ENCODE measurements around the gene H2AZ2.
"Not testable (repeated sequence)": the region's sequence is repeated elsewhere in the genome, so short reads cannot be mapped to it uniquely, and the experiment has no call there.

H2AZ2 gene

DNA sequence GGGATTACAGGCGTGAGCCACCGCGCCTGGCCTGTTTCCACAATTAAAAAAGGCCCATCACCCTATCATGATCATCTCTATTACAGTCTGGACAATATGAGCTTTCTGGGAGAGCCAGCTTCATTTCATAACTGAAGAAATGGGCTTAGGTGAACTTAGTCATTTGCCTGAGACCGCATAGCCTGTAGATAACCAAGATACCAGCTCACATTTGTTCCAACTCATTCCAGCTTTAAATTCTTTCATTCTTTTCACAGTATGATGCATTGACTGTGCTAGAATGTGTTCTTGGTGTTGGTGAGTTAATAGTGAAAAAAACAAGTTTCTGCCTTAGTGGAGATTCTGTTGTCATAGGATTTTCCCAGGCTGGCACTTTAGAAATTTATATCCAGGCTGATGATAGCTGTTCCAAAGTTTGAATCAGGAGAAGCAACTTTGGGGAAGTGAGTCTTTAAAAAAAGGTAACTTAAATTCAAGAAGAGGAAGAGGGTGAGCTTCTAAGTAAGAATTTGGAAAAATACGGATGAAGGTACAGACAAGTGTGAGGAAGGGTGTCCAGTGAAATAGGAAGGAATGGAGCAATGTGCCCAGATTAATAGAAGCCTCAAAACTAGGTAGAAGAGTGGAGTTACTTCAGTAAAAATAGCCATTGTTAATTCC, 2.1 kb upstream of the H2AZ2 start:
- in situ Hi-C loops (cut with HindIII; ENCODE audit: low sequenced_read_pairs) = no loop called here
- TF ChIP-seq, protein P1, sequence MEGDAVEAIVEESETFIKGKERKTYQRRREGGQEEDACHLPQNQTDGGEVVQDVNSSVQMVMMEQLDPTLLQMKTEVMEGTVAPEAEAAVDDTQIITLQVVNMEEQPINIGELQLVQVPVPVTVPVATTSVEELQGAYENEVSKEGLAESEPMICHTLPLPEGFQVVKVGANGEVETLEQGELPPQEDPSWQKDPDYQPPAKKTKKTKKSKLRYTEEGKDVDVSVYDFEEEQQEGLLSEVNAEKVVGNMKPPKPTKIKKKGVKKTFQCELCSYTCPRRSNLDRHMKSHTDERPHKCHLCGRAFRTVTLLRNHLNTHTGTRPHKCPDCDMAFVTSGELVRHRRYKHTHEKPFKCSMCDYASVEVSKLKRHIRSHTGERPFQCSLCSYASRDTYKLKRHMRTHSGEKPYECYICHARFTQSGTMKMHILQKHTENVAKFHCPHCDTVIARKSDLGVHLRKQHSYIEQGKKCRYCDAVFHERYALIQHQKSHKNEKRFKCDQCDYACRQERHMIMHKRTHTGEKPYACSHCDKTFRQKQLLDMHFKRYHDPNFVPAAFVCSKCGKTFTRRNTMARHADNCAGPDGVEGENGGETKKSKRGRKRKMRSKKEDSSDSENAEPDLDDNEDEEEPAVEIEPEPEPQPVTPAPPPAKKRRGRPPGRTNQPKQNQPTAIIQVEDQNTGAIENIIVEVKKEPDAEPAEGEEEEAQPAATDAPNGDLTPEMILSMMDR (IDR thresholded peaks at IDR 0.05; ENCODE audit: low read depth, low read length) = no peak
- no peak for DNase-seq (ENCODE audit: low read depth, low spot score)
- H3K4me3 ChIP-seq (ENCODE audit: low read depth, low read length) = no peak overlapping the region

DNA sequence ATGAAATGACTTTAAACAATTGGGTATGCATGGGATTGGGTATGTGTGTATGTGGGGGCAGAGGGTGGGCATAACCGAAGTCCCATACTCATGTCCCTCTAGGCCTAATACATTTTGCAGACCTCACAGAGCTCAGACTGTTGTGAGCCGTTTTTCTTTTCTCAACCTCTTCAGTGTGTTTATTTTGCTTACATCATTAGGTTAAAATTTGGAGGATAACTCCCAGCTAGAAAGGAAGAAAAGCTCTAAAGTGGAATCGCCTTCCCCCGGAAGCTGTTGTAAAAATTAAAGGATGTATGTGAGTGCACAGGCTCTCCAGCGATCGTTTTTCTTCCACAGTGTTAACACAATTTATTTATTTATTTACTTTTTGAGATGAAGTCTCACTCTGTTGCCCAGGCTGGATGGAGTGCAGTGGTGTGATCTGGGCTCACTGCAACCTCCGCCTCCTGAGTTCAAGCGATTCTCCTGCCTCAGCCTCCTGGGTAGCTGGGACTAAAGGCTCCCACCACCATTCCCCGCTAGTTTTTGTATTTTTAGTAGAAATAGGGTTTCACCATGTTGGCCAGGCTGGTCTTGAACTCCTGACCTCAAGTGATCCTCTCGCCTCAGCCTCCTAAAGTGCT, 1.5 kb upstream of the H2AZ2 start:
- no peak overlapping the region for H3K4me3 ChIP-seq (ENCODE audit: low read depth, low read length)
- in situ Hi-C loops (cut with HindIII; ENCODE audit: low sequenced_read_pairs) = no loop called here
- DNase-seq (ENCODE audit: low read depth, low spot score) = no peak
- TF ChIP-seq, protein P1 (IDR thresholded peaks at IDR 0.05; ENCODE audit: low read depth, low read length) = no peak

DNA sequence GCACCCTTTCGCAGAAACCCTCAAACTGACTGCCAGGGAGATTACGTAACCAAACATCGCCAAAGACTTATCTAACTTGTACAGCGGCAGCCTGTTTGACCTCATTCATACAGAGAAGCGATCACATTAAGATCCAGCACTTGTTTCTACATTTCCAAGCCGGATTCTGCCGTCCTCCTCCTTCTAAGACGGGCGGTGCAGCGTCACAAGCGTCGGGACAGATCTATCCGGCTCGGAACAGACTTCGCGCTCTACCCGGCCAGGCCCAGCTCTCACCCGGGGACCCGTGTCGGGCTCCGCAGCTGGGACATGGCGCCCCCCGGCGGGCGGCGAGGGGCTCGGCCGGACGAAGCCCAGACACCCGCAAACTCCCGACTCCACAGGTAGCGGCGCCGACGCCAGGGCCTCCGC, 373 bp downstream of the H2AZ2 start:
- in situ Hi-C loops (cut with HindIII; ENCODE audit: low sequenced_read_pairs) = no loop called here
- DNase-seq (ENCODE audit: low read depth, low spot score) = peak; percentile 87
- peak overlapping the region; percentile 70 for H3K4me3 ChIP-seq (ENCODE audit: low read depth, low read length)
- TF ChIP-seq, protein P1 (IDR thresholded peaks at IDR 0.05; ENCODE audit: low read depth, low read length) = peak; percentile 73

DNA sequence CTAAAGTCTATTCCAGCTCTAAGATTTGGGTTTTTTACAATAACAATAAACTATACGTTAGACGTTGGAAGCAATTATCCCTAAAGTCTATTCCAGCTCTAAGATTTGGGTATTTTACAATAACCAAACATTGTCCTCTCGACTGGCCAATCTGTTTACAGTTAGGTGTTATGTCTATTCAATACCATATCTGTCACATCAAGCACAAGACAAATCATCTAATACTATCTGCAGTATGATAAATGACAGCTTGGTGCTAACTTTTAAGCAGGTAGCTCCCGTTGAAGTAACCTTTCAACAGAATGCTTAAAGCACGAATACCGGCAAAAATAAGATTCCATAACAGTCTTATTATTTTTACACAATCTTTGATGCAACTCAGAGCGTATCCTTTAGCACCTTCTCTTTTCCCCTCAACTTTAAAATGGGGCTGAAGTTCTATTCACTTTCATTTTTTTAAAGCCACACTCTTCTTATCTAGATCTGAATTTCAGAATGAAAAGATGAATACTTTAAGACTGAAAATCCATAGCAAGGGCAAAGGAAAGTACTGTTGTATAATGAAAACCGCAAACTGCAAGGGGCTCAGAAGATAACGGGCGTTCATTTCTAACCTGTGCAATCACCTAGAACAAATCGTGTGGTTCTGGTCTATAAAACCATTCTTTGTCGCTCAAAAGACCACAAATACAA, 925 bp downstream of the H2AZ2 start:
- TF ChIP-seq, protein P1 (IDR thresholded peaks at IDR 0.05; ENCODE audit: low read depth, low read length) = no peak
- in situ Hi-C loops (cut with HindIII; ENCODE audit: low sequenced_read_pairs) = no loop called here
- DNase-seq (ENCODE audit: low read depth, low spot score) = no peak
- H3K4me3 ChIP-seq (ENCODE audit: low read depth, low read length) = peak overlapping the region; percentile 70

DNA sequence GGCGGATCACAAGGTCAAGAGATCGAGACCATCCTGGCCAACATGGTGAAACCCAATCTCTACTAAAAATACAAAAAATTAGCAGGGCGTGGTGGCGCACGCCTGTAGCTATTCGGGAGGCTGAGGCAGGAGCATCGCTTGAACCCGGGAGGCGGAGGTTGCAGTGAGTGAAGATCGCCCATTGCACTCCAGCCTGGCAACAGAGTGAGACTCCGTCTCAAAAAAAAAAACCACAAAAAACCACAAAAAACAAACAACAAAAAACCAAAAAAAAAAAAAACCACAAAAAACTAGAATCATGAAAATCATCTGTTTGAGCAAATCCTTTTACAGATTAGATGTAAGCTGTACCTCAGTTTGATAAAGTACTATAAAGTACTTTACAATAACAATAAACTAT, 1.5 kb downstream of the H2AZ2 start:
- in situ Hi-C loops (cut with HindIII; ENCODE audit: low sequenced_read_pairs) = not testable (repeated sequence)

DNA sequence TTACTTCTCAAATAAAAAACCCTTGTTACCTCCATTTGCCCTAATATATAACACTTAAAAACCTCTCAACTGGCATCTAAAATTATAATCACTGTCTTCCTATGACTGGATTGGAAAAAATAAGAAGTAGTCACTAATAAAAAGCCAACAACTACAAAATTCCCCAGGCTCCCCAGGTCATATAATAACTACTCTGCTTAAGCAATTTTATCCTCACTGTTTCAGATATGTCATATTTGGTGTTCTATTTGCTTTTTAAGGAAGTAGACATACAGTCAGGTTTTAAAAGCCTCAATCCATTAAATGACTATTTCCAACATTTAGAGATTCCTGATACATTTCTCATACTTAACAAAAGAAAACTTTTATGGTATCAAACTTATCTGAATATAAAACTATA, 2.4 kb downstream of the H2AZ2 start:
- in situ Hi-C loops (cut with HindIII; ENCODE audit: low sequenced_read_pairs) = no loop called here
- DNase-seq (ENCODE audit: low read depth, low spot score) = peak; percentile 12
- TF ChIP-seq, protein P1 (IDR thresholded peaks at IDR 0.05; ENCODE audit: low read depth, low read length) = no peak
- no peak overlapping the region for H3K4me3 ChIP-seq (ENCODE audit: low read depth, low read length)

More for the DNA sequence above, 1.5 kb downstream of the H2AZ2 start:
- not testable (repeated sequence) for DNase-seq (ENCODE audit: low read depth, low spot score)
- H3K4me3 ChIP-seq (ENCODE audit: low read depth, low read length) = peak overlapping the region; percentile 70

DNA sequence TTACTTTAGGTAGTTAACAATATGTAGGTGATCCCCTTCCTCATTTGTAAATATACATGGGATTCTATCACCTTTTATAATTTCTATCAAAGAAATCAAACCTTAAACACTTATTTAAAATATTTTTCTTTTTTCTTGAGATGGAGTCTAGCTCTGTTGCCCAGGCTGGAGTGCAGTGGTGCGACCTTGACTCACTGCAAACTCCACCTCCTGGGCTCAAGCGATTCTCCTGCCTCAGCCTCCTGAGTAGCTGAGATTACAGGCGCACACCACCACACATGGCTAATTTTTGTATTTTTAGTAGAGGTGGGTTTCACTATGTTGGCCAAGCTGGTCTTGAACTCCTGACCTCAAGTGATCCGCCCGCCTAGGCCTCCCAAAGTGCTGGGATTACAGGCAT, 4.4 kb downstream of the H2AZ2 start:
- in situ Hi-C loops (cut with HindIII; ENCODE audit: low sequenced_read_pairs); DNase-seq (ENCODE audit: low read depth, low spot score): not testable (repeated sequence)

DNA sequence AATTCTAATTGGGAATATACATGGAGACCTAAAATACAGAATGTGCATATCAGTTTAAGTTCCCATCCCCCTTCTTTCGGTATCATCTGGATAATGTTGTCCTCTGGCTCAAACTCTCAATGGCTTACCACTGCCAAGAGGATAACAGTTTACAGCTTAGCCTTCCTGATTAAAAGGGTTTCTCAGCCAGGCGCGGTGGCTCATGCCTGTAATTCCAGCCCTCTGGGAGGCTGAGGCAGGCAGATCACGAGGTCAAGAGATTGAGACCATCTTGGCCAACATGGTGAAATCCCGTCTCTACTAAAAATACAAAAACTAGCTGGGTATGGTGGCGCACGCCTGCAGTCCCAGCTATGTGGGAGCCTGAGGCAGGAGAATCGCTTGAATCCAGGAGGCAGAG, 5.2 kb downstream of the H2AZ2 start:
- in situ Hi-C loops (cut with HindIII; ENCODE audit: low sequenced_read_pairs); H3K4me3 ChIP-seq (ENCODE audit: low read depth, low read length); DNase-seq (ENCODE audit: low read depth, low spot score): not testable (repeated sequence)

More for the DNA sequence above, 4.4 kb downstream of the H2AZ2 start:
- not testable (repeated sequence) for H3K4me3 ChIP-seq (ENCODE audit: low read depth, low read length)
